Measurements from ENCODE around the gene PAX8. TPM values are rescaled to one million over a fixed set of nuclear protein-coding genes. Genes with fewer than 3 reads are reported as not detected.

Gene PAX8
- total RNA-seq, 1 experiment from 2014 or later: 7.5 TPM

DNA sequence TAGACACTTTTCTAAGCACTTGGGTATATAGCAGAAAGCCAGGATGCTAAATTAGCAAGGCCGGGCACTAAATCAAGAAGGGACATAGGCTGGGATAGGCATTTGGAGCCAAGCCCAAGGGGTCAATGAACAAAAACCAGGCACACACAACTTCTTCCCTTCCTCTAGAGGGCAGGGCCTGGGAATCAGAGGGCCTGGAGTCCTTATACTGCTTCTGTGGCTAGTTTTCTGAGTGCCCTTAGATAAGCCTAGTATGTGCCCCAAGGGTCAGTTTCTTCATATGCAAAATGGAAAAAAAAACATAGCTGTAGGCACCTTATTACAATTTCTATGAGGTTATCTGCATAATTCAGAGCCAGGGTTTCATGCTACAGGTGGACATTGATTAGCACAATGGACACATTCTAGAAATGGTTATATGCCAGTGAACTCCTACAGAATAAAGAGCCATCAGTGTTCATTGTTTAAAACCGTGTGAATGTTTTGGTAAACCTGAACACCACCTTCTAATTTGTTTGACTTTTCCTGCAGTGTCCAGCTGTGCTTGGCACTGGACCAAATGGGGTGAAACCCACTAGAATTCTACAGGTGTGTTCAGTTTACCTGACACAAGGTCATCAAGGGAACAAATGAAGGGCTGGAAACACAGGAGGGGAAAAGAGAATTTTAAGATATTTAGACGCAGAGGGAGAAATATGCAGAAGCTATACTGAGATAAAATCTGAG is 49.6 kb downstream of the PAX8 start:
- POLR2A ChIA-PET: no interaction called here
- CTCF ChIA-PET: interaction anchor here (0.6 to 3.9 kb wide), 5 partner anchors 12 to 31 kb away, joined by 3 to 47 read pairs (median 3); no protein-coding TSS in a partner anchor
- Mint-ChIP-seq H3K9me3 (ENCODE audit: unreplicated experiment) (no peaks in the 10 kb centered on the region), H3K4me1 (ENCODE audit: low read depth, unreplicated experiment) (peaks cover 62% of the 10 kb centered on the region), H3K4me3 (ENCODE audit: unreplicated experiment) (peak overlapping the region; percentile 18), H3K27me3 (ENCODE audit: insufficient read depth, unreplicated experiment) (no peaks in the 10 kb centered on the region), H3K27ac (ENCODE audit: unreplicated experiment) (peak overlapping the region; percentile 97), H3K36me3 (ENCODE audit: insufficient read depth, unreplicated experiment) (peaks cover 11% of the 10 kb centered on the region)
- no TSS peak for BruUV-seq (replicated peaks)
- H3K27me3 ChIP-seq (replicated peaks; ENCODE audit: control insufficient read depth, insufficient read depth, low read length): no peaks in the 10 kb centered on the region
- peaks cover 65% of the 10 kb centered on the region for H3K4me1 ChIP-seq
- DNase-seq: no peak
- no peaks in the 10 kb centered on the region for H3K36me3 ChIP-seq (ENCODE audit: control insufficient read depth, insufficient read depth, low read length)
- no peaks in the 10 kb centered on the region for H3K9me3 ChIP-seq
- intact Hi-C loops (cut with micrococcal nuclease; ENCODE audit: unreplicated experiment): no loop called here
- H3K4me3 ChIP-seq (ENCODE audit: low read depth, low read length): no peak overlapping the region
- peak in 1 of 2 experiments; percentile 11 for TF ChIP-seq CTCF (IDR thresholded peaks at IDR 0.05; ENCODE audit: insufficient read depth in 1 of 2, low read depth in 1 of 2, low read length in 1 of 2, severe bottlenecking in 1 of 2, unreplicated experiment in 1 of 2)

DNA sequence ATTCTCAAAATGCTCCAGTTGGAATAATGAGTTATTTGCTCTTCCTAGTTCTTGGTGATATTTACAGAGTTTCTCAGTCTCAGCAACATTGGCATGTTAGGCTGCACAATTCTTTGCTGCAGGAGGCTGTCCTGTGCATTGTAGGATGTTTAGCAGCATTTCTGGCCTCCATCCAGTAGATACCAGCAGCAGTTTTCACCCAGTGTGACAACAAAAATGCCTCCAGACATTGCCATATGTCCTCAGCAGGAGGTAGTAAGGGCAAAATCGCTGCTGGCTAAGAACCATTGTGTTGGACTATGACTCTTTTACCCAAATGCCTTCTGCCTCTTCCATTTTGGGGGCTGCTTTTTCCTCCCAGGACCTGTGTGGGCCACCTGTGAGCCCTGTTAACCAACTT is 50.4 kb downstream of the PAX8 start:
- no TSS peak for BruUV-seq (replicated peaks)
- TF ChIP-seq CTCF (IDR thresholded peaks at IDR 0.05; ENCODE audit: insufficient read depth in 1 of 2, low read depth in 1 of 2, low read length in 1 of 2, severe bottlenecking in 1 of 2, unreplicated experiment in 1 of 2): no peak
- Mint-ChIP-seq H3K27ac (ENCODE audit: unreplicated experiment) (peak overlapping the region; percentile 40), H3K4me1 (ENCODE audit: low read depth, unreplicated experiment) (peaks cover 61% of the 10 kb centered on the region), H3K4me3 (ENCODE audit: unreplicated experiment) (no peak overlapping the region), H3K27me3 (ENCODE audit: insufficient read depth, unreplicated experiment) (no peaks in the 10 kb centered on the region), H3K9me3 (ENCODE audit: unreplicated experiment) (no peaks in the 10 kb centered on the region), H3K36me3 (ENCODE audit: insufficient read depth, unreplicated experiment) (peaks cover 11% of the 10 kb centered on the region)
- H3K27me3 ChIP-seq (replicated peaks; ENCODE audit: control insufficient read depth, insufficient read depth, low read length): no peaks in the 10 kb centered on the region
- DNase-seq: no peak
- no peaks in the 10 kb centered on the region for H3K9me3 ChIP-seq
- H3K4me3 ChIP-seq (ENCODE audit: low read depth, low read length): no peak overlapping the region
- ChIA-PET CTCF (interaction anchor here (1.2 kb wide), 1 partner anchor 24 kb away, joined by 11 read pairs; no protein-coding TSS in a partner anchor), POLR2A (no interaction called here)
- no peaks in the 10 kb centered on the region for H3K36me3 ChIP-seq (ENCODE audit: control insufficient read depth, insufficient read depth, low read length)
- H3K4me1 ChIP-seq: peaks cover 57% of the 10 kb centered on the region
- intact Hi-C loops (cut with micrococcal nuclease; ENCODE audit: unreplicated experiment): no loop called here

DNA sequence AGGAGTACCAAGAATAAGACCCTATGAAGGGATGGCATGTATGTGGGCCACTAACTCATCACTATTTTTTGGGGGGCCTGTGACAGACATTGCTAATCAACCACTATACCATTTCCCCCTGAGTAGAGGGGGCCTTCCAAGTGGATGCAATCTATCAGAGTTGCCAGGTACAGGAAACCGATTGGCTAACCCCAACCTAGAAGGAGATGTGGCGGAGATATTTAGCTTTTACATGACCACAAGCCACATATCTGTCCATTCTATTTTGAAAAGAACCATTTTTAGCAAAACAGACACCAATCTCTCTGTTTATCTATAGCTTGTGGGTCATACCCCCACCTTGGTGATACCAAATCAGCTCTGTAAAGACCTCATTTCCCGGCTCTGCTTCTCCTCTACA is 51.0 kb downstream of the PAX8 start:
- POLR2A ChIA-PET: no interaction called here
- intact Hi-C loops (cut with micrococcal nuclease; ENCODE audit: unreplicated experiment): loop anchor here (1.0 kb wide), 1 partner anchor 23 kb away; no protein-coding TSS in a partner anchor
- no peak for DNase-seq
- no TSS peak for BruUV-seq (replicated peaks)
- Histone ChIP-seq H3K4me3 (ENCODE audit: low read depth, low read length) (no peak overlapping the region), H3K9me3 (no peaks in the 10 kb centered on the region), H3K4me1 (peaks cover 53% of the 10 kb centered on the region), H3K36me3 (ENCODE audit: control insufficient read depth, insufficient read depth, low read length) (no peaks in the 10 kb centered on the region), H3K27me3 (replicated peaks; ENCODE audit: control insufficient read depth, insufficient read depth, low read length) (no peaks in the 10 kb centered on the region)
- Mint-ChIP-seq H3K4me1 (ENCODE audit: low read depth, unreplicated experiment) (peaks cover 55% of the 10 kb centered on the region), H3K27me3 (ENCODE audit: insufficient read depth, unreplicated experiment) (no peaks in the 10 kb centered on the region), H3K27ac (ENCODE audit: unreplicated experiment) (peak overlapping the region; percentile 40), H3K36me3 (ENCODE audit: insufficient read depth, unreplicated experiment) (peaks cover 11% of the 10 kb centered on the region), H3K4me3 (ENCODE audit: unreplicated experiment) (no peak overlapping the region), H3K9me3 (ENCODE audit: unreplicated experiment) (no peaks in the 10 kb centered on the region)
- no peak for TF ChIP-seq CTCF (IDR thresholded peaks at IDR 0.05; ENCODE audit: insufficient read depth in 1 of 2, low read depth in 1 of 2, low read length in 1 of 2, severe bottlenecking in 1 of 2, unreplicated experiment in 1 of 2)
- CTCF ChIA-PET: interaction anchor here (1.0 to 1.2 kb wide), 2 partner anchors 24 to 89 kb away, joined by 4 to 11 read pairs; no protein-coding TSS in a partner anchor

Data from Caco-2 (cell line).